VCaP (cell line): ENCODE data around the gene TICAM1.
"Not testable (repeated sequence)": the region's sequence is repeated elsewhere in the genome, so short reads cannot be mapped to it uniquely, and the experiment has no call there.

Experiments
- H3K27ac ChIP-seq: fragments of 450-650 bp; 2 replicates; pipeline ENCODE4 v1.5.1; 2017
- TF ChIP-seq, protein P1 (sequence below): fragments of 450-650 bp; conservative IDR thresholded peaks from 2 replicates; pipeline ENCODE4 v1.5.1; 2017; ENCODE audit warnings: mild to moderate bottlenecking, moderate library complexity

The TICAM1 gene

DNA sequence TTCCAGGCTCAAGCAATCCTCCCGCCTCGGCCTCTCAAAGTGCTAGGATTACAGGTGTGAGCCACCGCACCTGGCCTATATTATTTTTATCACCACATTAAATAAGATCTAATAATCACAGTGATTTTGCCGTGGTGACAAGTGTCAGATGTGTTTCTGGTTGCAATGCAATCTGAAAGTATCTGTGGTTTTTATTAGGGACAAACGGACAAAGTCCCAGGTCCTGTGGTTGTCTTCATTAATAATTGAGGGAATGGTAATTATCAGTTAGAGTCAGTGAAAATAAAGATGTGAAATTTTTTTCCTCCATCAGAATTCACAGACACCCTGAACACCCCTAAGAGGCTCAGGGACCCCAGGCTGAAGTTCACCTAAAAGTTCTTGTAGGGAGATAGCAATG, 1.3 kb upstream of the TICAM1 start:
- TF ChIP-seq, protein P1, sequence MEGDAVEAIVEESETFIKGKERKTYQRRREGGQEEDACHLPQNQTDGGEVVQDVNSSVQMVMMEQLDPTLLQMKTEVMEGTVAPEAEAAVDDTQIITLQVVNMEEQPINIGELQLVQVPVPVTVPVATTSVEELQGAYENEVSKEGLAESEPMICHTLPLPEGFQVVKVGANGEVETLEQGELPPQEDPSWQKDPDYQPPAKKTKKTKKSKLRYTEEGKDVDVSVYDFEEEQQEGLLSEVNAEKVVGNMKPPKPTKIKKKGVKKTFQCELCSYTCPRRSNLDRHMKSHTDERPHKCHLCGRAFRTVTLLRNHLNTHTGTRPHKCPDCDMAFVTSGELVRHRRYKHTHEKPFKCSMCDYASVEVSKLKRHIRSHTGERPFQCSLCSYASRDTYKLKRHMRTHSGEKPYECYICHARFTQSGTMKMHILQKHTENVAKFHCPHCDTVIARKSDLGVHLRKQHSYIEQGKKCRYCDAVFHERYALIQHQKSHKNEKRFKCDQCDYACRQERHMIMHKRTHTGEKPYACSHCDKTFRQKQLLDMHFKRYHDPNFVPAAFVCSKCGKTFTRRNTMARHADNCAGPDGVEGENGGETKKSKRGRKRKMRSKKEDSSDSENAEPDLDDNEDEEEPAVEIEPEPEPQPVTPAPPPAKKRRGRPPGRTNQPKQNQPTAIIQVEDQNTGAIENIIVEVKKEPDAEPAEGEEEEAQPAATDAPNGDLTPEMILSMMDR = no peak
- H3K27ac ChIP-seq = no peak overlapping the region

GRCh38 chr19:4831979-4832340, 448 bp upstream of the TICAM1 start:
- H3K27ac ChIP-seq = peak overlapping the region; percentile 86

- peak overlapping the region; percentile 86 for H3K27ac ChIP-seq
- TF ChIP-seq, protein P1 = no peak
These were observed 695 bp downstream of the TICAM1 start for GRCh38 chr19:4830768-4831265.

GRCh38 chr19:4830332-4830731, 1.2 kb downstream of the TICAM1 start:
- H3K27ac ChIP-seq = peak overlapping the region; percentile 86
- TF ChIP-seq, protein P1 = no peak

DNA sequence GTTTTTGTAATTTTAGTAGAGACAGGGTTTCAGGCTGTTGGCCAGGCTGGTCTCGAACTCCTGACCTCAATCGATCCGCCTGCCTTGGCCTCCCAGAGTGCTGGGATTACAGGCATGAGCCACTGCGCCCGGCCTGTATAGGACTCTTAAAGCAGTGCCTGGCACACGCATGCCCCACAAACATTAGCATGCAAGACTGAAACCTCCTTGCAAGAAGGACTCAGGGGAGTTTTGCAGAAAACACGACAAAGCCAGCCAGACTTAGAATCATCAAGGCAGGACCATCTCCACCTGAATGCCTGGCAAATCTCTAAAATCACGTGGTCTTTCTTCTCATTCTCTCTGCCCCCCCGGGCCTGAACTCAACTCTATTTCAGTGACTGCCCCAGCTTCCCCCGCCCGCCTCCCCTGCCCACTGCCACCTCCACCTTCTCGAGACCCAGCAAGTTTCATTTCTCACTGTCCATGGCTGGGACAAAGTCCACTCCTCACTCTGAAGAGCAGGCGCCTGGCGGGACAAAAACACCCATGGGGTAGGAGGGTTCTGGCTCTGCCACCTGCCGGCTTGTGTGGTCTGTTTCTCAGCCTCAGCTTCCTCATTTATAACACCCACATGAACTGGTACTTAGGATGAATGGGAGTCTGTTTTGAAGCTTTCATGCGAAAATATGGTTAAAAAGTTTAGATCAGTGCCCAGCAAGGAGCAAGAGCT, 2.4 kb downstream of the TICAM1 start:
- TF ChIP-seq, protein P1 = no peak
- peak overlapping the region; percentile 86 for H3K27ac ChIP-seq

DNA sequence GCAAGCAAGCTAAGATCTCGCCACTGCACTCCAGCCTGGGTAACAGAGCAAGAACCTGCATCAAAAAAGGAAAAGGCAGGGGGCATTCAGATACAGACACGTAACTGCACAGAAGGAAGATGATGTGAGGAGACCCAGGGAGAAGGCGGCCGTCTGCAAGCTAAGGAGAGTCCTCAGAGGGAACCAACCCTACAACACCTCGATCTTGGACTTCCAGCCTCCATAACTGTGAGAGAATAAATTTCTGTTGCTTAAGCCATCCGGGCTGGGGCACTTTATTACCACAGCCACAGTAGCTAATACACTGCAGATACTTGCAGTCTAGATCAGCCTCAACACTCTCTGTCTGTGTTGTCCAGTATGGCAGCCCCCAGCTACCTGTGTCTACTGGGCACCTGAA, 7.9 kb downstream of the TICAM1 start:
- TF ChIP-seq, protein P1 = no peak

DNA sequence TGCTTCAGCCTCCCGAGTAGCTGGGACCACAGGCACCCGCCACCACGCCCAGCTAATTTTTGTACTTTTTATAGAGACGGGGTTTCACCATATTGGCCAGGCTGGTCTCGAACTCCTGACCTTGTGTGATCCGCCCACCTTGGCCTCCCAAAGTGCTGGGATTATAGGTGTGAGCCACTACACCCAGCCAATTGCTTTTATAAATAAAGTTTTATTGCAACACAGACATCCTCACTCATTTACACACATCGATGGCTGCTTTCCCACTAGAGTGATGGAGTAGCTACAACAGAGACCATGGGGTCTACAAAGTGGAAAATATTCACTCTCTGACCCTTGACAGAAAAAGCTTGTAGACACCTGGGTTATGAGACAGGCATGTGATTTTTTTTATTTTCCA, 9.2 kb downstream of the TICAM1 start:
- not testable (repeated sequence) for H3K27ac ChIP-seq

More for the DNA sequence above, 7.9 kb downstream of the TICAM1 start:
- H3K27ac ChIP-seq = no peak overlapping the region

- H3K27ac ChIP-seq = no peak overlapping the region
- TF ChIP-seq, protein P1 = no peak
These were observed 10.2 kb downstream of the TICAM1 start for GRCh38 chr19:4821265-4821664.
